MM.1S (cell line): ENCODE measurements around the gene MGAT5.

Experiments used
- EZH2phosphoT487 ChIP-seq: fragments of 300-600 bp; sonication (generic); IDR thresholded peaks from 2 replicates; pipeline ENCODE4 v1.6.1; 2018; ENCODE audit warnings: antibody characterized with exemption, low read length
- TF ChIP-seq, protein P1 (sequence below): fragments of 300-600 bp; sonication (generic); IDR thresholded peaks from 2 replicates; pipeline ENCODE4 v1.5.1; 2016; ENCODE audit warnings: antibody characterized with exemption, low read length, mixed read lengths

DNA sequence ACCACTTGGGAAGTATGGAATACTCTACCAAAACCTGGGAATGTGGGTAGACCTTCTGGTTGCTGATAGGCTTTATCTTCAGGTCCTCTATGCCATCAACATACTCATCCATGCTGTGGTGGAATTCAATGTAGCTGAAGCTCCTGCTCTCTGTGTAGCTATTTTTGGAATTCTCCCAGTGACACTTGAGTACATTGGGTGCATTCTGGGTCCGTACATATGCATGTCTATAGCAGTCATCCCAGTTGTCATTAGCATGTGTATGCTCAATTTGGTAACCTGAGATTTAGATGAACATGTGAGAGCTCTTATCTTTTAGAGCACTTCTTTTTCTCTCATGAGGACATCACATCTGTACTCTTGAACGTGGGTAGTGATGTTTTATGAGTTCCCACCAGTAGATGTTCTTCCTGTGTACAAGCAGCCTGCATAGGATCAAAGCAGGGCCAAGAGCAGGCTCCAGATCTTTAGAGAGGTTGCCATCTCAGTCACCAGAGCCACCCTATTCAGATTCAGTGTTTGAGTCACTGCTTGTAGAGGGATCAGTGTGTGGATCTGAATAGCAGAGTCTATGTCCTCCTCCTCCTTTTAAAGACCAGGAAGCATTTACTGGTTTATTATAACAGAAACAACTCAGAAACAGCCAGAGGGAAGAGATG lies 65.9 kb downstream of the MGAT5 start:
- TF ChIP-seq, protein P1, sequence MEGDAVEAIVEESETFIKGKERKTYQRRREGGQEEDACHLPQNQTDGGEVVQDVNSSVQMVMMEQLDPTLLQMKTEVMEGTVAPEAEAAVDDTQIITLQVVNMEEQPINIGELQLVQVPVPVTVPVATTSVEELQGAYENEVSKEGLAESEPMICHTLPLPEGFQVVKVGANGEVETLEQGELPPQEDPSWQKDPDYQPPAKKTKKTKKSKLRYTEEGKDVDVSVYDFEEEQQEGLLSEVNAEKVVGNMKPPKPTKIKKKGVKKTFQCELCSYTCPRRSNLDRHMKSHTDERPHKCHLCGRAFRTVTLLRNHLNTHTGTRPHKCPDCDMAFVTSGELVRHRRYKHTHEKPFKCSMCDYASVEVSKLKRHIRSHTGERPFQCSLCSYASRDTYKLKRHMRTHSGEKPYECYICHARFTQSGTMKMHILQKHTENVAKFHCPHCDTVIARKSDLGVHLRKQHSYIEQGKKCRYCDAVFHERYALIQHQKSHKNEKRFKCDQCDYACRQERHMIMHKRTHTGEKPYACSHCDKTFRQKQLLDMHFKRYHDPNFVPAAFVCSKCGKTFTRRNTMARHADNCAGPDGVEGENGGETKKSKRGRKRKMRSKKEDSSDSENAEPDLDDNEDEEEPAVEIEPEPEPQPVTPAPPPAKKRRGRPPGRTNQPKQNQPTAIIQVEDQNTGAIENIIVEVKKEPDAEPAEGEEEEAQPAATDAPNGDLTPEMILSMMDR: no peak
- no peak for TF ChIP-seq EZH2phosphoT487
